ENCODE results near the gene EXPH5.

The EXPH5 gene

GRCh38 chr11:108616549-108616948, 23.0 kb upstream of the EXPH5 start (continued):
- 0 out of 2 replicates have a peak, but pooled peaks have one; percentile 34 for TF ChIP-seq INSM2 (tag by site-specific recombination; IDR thresholded peaks at IDR 0.05)
- 0 out of 2 replicates have a peak, but pooled peaks have one; percentile 23 for TF ChIP-seq ZNF629 (tag by site-specific recombination; IDR thresholded peaks at IDR 0.05)
- TF ChIP-seq ZNF366 (tag by site-specific recombination; conservative IDR thresholded peaks at IDR 0.05): peak; percentile 30; the same call in 1 of the 2 replicates

- no peak overlapping the region for H3K27ac ChIP-seq (ENCODE audit: extremely low read depth, low read depth, low read length)
- no peaks in the 10 kb centered on the region for H3K36me3 ChIP-seq (ENCODE audit: control insufficient read depth in 2 of 2, insufficient read depth in 1 of 2, low read length in 2 of 2)
- ChIA-PET CTCF (interaction anchor here (0.8 kb wide), 1 partner anchor 9 kb away, joined by 4 read pairs; no protein-coding TSS in a partner anchor), POLR2A (interaction anchor here (0.8 kb wide), 1 partner anchor 21 kb away, joined by 3 read pairs; the partner anchor contains the start of gene EXPH5)
- H3K4me3 ChIP-seq (ENCODE audit: low read depth, low read length): no peak overlapping the region
- no peak for TF ChIP-seq ZNF830 (tag by site-specific recombination; IDR thresholded peaks at IDR 0.05; ENCODE audit: low read depth)
- TF ChIP-seq ZNF398 (tag by site-specific recombination; IDR thresholded peaks at IDR 0.05): no peak
- TF ChIP-seq PRDM6 (tag by site-specific recombination; IDR thresholded peaks at IDR 0.05): no peak
- TF ChIP-seq ZNF114 (tag by site-specific recombination; IDR thresholded peaks at IDR 0.05): no peak
- H3K9me3 ChIP-seq (ENCODE audit: control insufficient read depth, insufficient read depth, low read depth, low read length): no peaks in the 10 kb centered on the region
- no peaks in the 10 kb centered on the region for H3K4me1 ChIP-seq (ENCODE audit: control insufficient read depth, insufficient read depth, low read length)
Observed at GRCh38 chr11:108614086-108614485, 20.5 kb upstream of the EXPH5 start.

- H3K4me1 ChIP-seq (ENCODE audit: control insufficient read depth, insufficient read depth, low read length): no peaks in the 10 kb centered on the region
- H3K4me3 ChIP-seq (ENCODE audit: low read depth, low read length): no peak overlapping the region
- ChIA-PET POLR2A (no interaction called here), CTCF (interaction anchor here (0.7 kb wide), 1 partner anchor 96 kb away, joined by 4 read pairs; no protein-coding TSS in a partner anchor)
- TF ChIP-seq ZNF394 (tag by site-specific recombination; IDR thresholded peaks at IDR 0.05; ENCODE audit: borderline replicate concordance) (no peak), ZNF169 (tag by site-specific recombination; IDR thresholded peaks at IDR 0.05) (no peak), ZBTB26 (tag by site-specific recombination; optimal IDR thresholded peaks at IDR 0.05) (no peak), ZNF19 (tag by site-specific recombination; IDR thresholded peaks at IDR 0.05; ENCODE audit: low read depth) (no peak), ZNF211 (tag by site-specific recombination; IDR thresholded peaks at IDR 0.05; ENCODE audit: low read depth) (no peak), ZNF239 (tag by site-specific recombination; IDR thresholded peaks at IDR 0.05) (no peak), PBX3 (CRISPR knock-in tag; IDR thresholded peaks at IDR 0.05) (no peak), ZNF830 (tag by site-specific recombination; IDR thresholded peaks at IDR 0.05; ENCODE audit: low read depth) (no peak), GLIS2 (tag by site-specific recombination; IDR thresholded peaks at IDR 0.05) (no peak), ZBTB20 (tag by site-specific recombination; IDR thresholded peaks at IDR 0.05) (no peak), TRIM28 (IDR thresholded peaks at IDR 0.05; ENCODE audit: borderline replicate concordance, low read length) (no peak)
- no peaks in the 10 kb centered on the region for H3K9me3 ChIP-seq (ENCODE audit: control insufficient read depth, insufficient read depth, low read depth, low read length)
- H3K27ac ChIP-seq (ENCODE audit: extremely low read depth, low read depth, low read length): no peak overlapping the region
- no peaks in the 10 kb centered on the region for H3K36me3 ChIP-seq (ENCODE audit: control insufficient read depth in 2 of 2, insufficient read depth in 1 of 2, low read length in 2 of 2)
Observed at GRCh38 chr11:108609682-108610081, 16.1 kb upstream of the EXPH5 start.
